K562 (cell line): ENCODE measurements around the gene USP24. TPM values are rescaled to one million over a fixed set of nuclear protein-coding genes. Genes with fewer than 3 reads are reported as not detected.

Experiments
- FOXJ2 ChIP-seq: fragments of 200-800 bp; sonication (Bioruptor generic); IDR thresholded peaks from 2 replicates; pipeline ENCODE4 v1.6.1; 2016; ENCODE audit warnings: missing genetic modification characterization, missing compliant biosample characterization
- POLR3G ChIP-seq: IDR thresholded peaks from 2 replicates; pipeline ENCODE4 v1.6.1; 2011; ENCODE audit not compliant: insufficient read length, insufficient replicate concordance; ENCODE audit errors: extremely low read depth
- ZNF124 ChIP-seq: sonication (generic); formaldehyde crosslinking; IDR thresholded peaks from 2 replicates; pipeline ENCODE4 v1.8.1; 2022; ENCODE audit warnings: missing genetic modification reagents
- polyA plus RNA-seq, 8 experiments: library from polyadenylated mRNA; depleted of rRNA in 4 of 8; stranded (reverse) in 5 of 8; unstranded in 3 of 8; fragments of >200 nt; fragmentation: Nextera tagmentation in 2 of 8; fragmentation: Illumina TruSeq in 1 of 8; extraction: Ambion mirVana in 2 of 8; extraction: Trizol in 1 of 8; gene quantifications; 2 replicates each; pipeline versions ENCODE4 v1.2.1 to v1.2.3, GENCODE V29; 2011 to 2014; ENCODE audit warnings: inconsistent platforms in 1 of 8, missing spikeins in 1 of 8
- total RNA-seq, 7 experiments: library from RNA; depleted of rRNA in 6 of 7; stranded (reverse); fragments of >200 nt in 6 of 7; fragmentation: Illumina TruSeq in 2 of 7; extraction: Trizol in 2 of 7; gene quantifications; 2 replicates each; pipeline versions ENCODE4 v1.2.1 to v1.2.3, GENCODE V29; 2011 to 2021; ENCODE audit warnings: low replicate concordance in 1 of 7
- TF ChIP-seq, protein P1 (sequence below), 2 experiments: fragments of 450-650 bp; IDR thresholded peaks; 2 replicates each; pipeline ENCODE4 v1.6.1; 2016; ENCODE audit warnings: mild to moderate bottlenecking in 2 of 2, borderline replicate concordance in 1 of 2, low read depth in 1 of 2, moderate library complexity in 1 of 2

The USP24 gene
- total and polyA plus RNA-seq, 9 of the 15 experiments (the other 6 are each of a cell fraction or from before 2014, with no cell fraction given): 7.7 to 62.6 (median 36.8) TPM

DNA sequence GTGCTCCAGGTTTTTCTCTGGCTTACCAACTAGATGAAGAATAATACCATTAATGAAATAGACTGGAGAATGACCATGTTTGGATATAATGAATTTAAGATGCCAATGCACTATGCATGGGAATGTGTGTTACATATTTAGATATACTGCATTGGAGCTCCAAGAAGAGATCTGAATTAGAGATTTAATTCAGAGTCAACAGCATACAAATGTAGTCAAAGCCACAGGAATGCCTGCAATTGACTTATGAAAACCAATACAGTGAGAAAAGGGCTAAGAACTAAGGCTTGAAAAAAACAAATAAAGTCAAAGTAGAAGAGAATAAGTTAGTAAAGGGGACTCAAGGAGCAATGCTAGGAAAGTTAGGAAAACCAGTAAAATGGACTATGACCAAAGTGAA is 59.1 kb downstream of the USP24 start (continued):
- TF ChIP-seq, protein P1, sequence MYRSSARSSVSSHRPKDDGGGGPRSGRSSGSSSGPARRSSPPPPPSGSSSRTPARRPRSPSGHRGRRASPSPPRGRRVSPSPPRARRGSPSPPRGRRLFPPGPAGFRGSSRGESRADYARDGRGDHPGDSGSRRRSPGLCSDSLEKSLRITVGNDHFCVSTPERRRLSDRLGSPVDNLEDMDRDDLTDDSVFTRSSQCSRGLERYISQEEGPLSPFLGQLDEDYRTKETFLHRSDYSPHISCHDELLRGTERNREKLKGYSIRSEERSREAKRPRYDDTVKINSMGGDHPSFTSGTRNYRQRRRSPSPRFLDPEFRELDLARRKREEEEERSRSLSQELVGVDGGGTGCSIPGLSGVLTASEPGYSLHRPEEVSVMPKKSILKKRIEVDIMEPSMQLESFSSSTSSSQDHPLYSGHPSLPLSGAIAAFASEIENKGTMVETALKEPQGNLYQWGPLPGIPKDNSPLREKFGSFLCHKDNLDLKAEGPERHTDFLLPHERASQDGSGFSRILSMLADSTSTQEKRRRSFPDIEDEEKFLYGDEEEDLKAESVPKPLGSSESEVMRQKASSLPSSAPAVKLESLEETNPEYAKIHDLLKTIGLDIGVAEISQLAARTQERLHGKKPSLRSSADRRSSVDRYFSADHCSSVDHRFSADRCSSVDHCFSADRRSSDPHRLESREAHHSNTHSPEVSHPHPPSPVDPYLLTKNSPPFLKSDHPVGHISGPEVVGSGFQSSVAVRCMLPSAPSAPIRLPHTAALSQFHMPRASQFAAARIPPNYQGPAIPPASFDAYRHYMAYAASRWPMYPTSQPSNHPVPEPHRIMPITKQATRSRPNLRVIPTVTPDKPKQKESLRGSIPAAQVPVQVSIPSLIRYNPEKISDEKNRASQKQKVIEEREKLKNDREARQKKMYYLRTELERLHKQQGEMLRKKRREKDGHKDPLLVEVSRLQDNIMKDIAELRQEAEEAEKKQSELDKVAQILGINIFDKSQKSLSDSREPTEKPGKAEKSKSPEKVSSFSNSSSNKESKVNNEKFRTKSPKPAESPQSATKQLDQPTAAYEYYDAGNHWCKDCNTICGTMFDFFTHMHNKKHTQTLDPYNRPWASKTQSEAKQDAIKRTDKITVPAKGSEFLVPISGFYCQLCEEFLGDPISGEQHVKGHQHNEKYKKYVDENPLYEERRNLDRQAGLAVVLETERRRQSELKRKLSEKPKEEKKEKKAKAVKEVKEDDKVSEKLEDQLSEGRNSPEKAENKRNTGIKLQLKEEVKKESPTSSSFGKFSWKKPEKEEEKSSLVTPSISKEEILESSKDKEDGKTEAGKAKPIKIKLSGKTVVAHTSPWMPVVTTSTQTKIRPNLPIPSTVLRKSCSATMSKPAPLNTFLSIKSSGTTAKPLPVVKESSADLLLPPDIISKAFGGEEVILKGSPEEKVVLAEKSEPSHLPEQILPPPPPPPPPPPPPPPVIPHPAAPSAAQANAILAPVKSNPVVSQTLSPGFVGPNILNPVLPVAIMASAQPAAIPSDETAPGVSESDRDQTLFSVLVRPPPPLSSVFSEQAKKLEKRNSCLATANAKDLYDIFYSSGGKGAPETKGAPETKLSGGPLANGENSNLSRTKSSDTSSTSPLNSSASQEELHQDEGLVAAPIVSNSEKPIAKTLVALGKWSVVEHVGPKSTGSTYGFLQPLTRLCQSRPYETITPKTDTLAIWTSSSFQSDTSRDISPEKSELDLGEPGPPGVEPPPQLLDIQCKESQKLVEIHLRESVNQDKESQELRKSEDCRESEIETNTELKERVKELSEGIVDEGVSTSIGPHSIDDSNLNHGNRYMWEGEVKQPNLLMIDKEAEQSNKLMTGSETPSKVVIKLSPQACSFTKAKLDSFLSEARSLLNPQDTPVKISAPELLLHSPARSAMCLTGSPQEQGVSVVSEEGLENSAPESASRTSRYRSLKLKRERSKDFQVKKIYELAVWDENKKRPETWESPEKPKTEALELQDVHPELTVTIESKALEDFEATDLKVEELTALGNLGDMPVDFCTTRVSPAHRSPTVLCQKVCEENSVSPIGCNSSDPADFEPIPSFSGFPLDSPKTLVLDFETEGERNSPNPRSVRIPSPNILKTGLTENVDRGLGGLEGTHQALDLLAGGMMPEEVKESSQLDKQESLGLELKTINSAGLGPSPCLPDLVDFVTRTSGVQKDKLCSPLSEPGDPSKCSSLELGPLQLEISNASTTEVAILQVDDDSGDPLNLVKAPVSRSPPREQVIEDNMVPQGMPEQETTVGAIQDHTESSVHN (IDR thresholded peaks at IDR 0.05; ENCODE audit: borderline replicate concordance in 1 of 2, low read depth in 1 of 2): no peak
- TF ChIP-seq FOXJ2 (no peak), POLR3G (no peak), ZNF124 (no peak)
